G401 (cell line): ENCODE results near the gene BATF3. TPM values are rescaled to one million over a fixed set of nuclear protein-coding genes. Genes with fewer than 3 reads are reported as not detected.
"Not testable (repeated sequence)": the region's sequence is repeated elsewhere in the genome, so short reads cannot be mapped to it uniquely, and the experiment has no call there.

Experiments
- DNase-seq: peaks from one replicate; pipeline ENCODE4 v3.0.0-alpha.2; 2015; ENCODE audit warnings: low spot score
- in situ Hi-C: cut with HindIII; loops from 2 replicates; pipeline ENCODE4 v1.10.0; 2016; ENCODE audit warnings: low sequenced_read_pairs, mixed read lengths
- total RNA-seq: library from RNA; depleted of rRNA; stranded (reverse); fragments of >200 nt; shearing (Covaris generic); gene quantifications from 2 replicates; pipeline ENCODE4 v1.2.3, GENCODE V29; 2014

Gene BATF3
- total RNA-seq, 1 experiment from 2014 or later: 10.2 TPM

- in situ Hi-C loops: no loop called here
- DNase-seq: no peak
These were observed 32.2 kb downstream of the BATF3 start for GRCh38 chr1:212667223-212668139.

- in situ Hi-C loops: no loop called here
- DNase-seq: no peak
These were observed 33.4 kb downstream of the BATF3 start for GRCh38 chr1:212666116-212666775.

GRCh38 chr1:212665241-212666115 lies 34.2 kb downstream of the BATF3 start:
- DNase-seq: peak; percentile 34
- in situ Hi-C loops: no loop called here

- DNase-seq: no peak
- in situ Hi-C loops: no loop called here
These were observed 35.0 kb downstream of the BATF3 start for GRCh38 chr1:212664409-212665199.

GRCh38 chr1:212658250-212658649 lies 41.4 kb downstream of the BATF3 start:
- in situ Hi-C loops, DNase-seq: not testable (repeated sequence)

- in situ Hi-C loops: no loop called here
- DNase-seq: no peak
These were observed 42.9 kb downstream of the BATF3 start for GRCh38 chr1:212656730-212657129.

- no peak for DNase-seq
- in situ Hi-C loops: no loop called here
These were observed 43.8 kb downstream of the BATF3 start for GRCh38 chr1:212655668-212656440.

GRCh38 chr1:212652609-212653008 lies 47.0 kb downstream of the BATF3 start:
- in situ Hi-C loops: no loop called here
- DNase-seq: no peak

GRCh38 chr1:212651977-212652376 lies 47.7 kb downstream of the BATF3 start:
- DNase-seq: no peak
- in situ Hi-C loops: no loop called here

- no peak for DNase-seq
- in situ Hi-C loops: no loop called here
These were observed 48.1 kb downstream of the BATF3 start for GRCh38 chr1:212651521-212651920.

- no peak for DNase-seq
- in situ Hi-C loops: no loop called here
These were observed 49.4 kb downstream of the BATF3 start for GRCh38 chr1:212650228-212650627.

- in situ Hi-C loops: no loop called here
- no peak for DNase-seq
These were observed 50.6 kb downstream of the BATF3 start for GRCh38 chr1:212649020-212649419.

GRCh38 chr1:212648431-212648830 lies 51.2 kb downstream of the BATF3 start:
- DNase-seq: no peak
- in situ Hi-C loops: no loop called here

- DNase-seq: no peak
- in situ Hi-C loops: no loop called here
These were observed 52.6 kb downstream of the BATF3 start for GRCh38 chr1:212647004-212647403.

GRCh38 chr1:212646588-212646987 lies 53.1 kb downstream of the BATF3 start:
- in situ Hi-C loops: no loop called here
- DNase-seq: no peak

- DNase-seq: no peak
These were observed 53.8 kb downstream of the BATF3 start for GRCh38 chr1:212645546-212646543.

More at GRCh38 chr1:212645546-212646543, 53.8 kb downstream of the BATF3 start:
- in situ Hi-C loops: no loop called here
